Mammary epithelial cell (primary cell): Measurements from ENCODE around the gene ARSB.

Experiments used
- EZH2 ChIP-seq: IDR thresholded peaks from 2 replicates; pipeline ENCODE4 v1.6.1; 2012; ENCODE audit warnings: low read length, inconsistent platforms, borderline replicate concordance
- TF ChIP-seq, protein P1 (sequence below), 2 donors: IDR thresholded peaks in 1 of 2; conservative IDR thresholded peaks in 1 of 2; 2 replicates each; pipeline ENCODE4 v1.5.1; 2011 to 2012; ENCODE audit warnings: inconsistent platforms in 2 of 2, low read length in 2 of 2, mild to moderate bottlenecking in 2 of 2, control low read depth in 1 of 2, low read depth in 1 of 2; ENCODE audit not compliant: insufficient read depth in 1 of 2; ENCODE audit errors: extremely low read depth in 1 of 2

DNA sequence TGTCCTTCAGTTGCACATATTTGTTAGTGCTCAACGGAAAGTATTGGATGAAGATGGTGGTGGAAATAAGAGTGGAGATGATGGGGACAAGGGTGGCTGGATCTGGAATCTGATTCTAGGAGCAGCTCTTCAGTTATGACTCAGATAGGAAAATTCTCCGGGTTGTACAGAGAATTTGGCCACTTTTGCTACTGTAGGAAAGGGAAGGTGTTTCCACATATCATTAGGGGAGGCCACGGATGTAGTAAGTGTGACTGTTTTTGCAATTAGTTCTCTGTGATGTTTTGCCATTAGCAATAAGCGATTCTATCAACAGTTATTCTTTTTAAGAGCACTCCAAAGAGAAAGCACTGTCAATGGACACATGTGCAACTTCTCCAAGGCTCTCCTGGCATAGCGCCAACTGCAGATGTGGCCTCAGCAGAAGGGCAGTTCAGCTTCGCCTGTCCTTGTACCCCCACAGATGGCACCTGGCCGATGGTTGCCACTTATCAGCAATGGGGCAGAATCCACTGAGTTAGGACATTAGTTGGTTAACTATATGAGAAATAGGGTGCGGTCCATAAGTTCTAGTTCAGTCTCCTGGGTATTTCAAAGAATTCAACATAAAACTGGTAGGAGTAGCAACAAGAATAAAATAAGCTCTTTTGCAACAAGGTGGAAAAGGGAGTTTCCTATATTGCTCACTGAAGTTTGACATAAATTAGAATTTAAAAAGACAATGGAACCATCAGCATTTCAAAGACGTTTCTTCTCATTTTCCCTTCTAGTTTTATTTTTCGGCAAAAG lies 96.3 kb downstream of the ARSB start:
- TF ChIP-seq, protein P1, sequence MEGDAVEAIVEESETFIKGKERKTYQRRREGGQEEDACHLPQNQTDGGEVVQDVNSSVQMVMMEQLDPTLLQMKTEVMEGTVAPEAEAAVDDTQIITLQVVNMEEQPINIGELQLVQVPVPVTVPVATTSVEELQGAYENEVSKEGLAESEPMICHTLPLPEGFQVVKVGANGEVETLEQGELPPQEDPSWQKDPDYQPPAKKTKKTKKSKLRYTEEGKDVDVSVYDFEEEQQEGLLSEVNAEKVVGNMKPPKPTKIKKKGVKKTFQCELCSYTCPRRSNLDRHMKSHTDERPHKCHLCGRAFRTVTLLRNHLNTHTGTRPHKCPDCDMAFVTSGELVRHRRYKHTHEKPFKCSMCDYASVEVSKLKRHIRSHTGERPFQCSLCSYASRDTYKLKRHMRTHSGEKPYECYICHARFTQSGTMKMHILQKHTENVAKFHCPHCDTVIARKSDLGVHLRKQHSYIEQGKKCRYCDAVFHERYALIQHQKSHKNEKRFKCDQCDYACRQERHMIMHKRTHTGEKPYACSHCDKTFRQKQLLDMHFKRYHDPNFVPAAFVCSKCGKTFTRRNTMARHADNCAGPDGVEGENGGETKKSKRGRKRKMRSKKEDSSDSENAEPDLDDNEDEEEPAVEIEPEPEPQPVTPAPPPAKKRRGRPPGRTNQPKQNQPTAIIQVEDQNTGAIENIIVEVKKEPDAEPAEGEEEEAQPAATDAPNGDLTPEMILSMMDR (conservative IDR thresholded peaks at IDR 0.05 in 1 of 2, IDR thresholded peaks at IDR 0.05 in 1 of 2; ENCODE audit: extremely low read depth in 1 of 2, insufficient read depth in 1 of 2, low read depth in 1 of 2, low read length in 2 of 2), result no peak
- TF ChIP-seq EZH2, result no peak
